Measurements from ENCODE around the gene NDUFS8.

- TF ChIP-seq SUZ12 (IDR thresholded peaks at IDR 0.05; ENCODE audit: unreplicated experiment) (no peak), POLR2A (IDR thresholded peaks at IDR 0.05; ENCODE audit: low read depth, low read length) (no peak)
Observed at GRCh38 chr11:68048681-68049508, 18.4 kb downstream of the NDUFS8 start.

Data from GM12878 (cell line).